ENCODE measurements around the gene MERTK. TPM values are rescaled to one million over a fixed set of nuclear protein-coding genes. Genes with fewer than 3 reads are reported as not detected.
"Not testable (repeated sequence)": the region's sequence is repeated elsewhere in the genome, so short reads cannot be mapped to it uniquely, and the experiment has no call there.

MERTK gene
- polyA plus RNA-seq, 1 experiment, result 0.07 TPM

GRCh38 chr2:111905990-111906735 lies 7.8 kb downstream of the MERTK start:
- no peak for TF ChIP-seq CTCF (IDR thresholded peaks at IDR 0.05; ENCODE audit: insufficient read depth, low read depth, low read length)
- no peaks in the 10 kb centered on the region for H3K36me3 ChIP-seq (ENCODE audit: control insufficient read depth, insufficient read depth, low read length)
- CTCF ChIA-PET, result interaction anchor here (1.4 kb wide), 1 partner anchor 19 kb away, joined by 4 read pairs; no protein-coding TSS in a partner anchor
- POLR2A ChIA-PET, result no interaction called here
- no peak overlapping the region for H3K4me3 ChIP-seq (ENCODE audit: low read depth, low read length)
- no peak for DNase-seq (ENCODE audit: low read depth)
- peaks cover 20% of the 10 kb centered on the region for H3K27me3 ChIP-seq (ENCODE audit: control insufficient read depth, insufficient read depth, low read length)

- ChIA-PET CTCF (interaction anchor here (1.0 kb wide), 1 partner anchor 30 kb away, joined by 3 read pairs; no protein-coding TSS in a partner anchor), POLR2A (no interaction called here)
- no peak for DNase-seq (ENCODE audit: low read depth)
- H3K36me3 ChIP-seq (ENCODE audit: control insufficient read depth, insufficient read depth, low read length), result no peaks in the 10 kb centered on the region
- no peak overlapping the region for H3K4me3 ChIP-seq (ENCODE audit: low read depth, low read length)
- no peak for TF ChIP-seq CTCF (IDR thresholded peaks at IDR 0.05; ENCODE audit: insufficient read depth, low read depth, low read length)
- peaks cover 17% of the 10 kb centered on the region for H3K27me3 ChIP-seq (ENCODE audit: control insufficient read depth, insufficient read depth, low read length)
Measured at GRCh38 chr2:111908578-111908977, 10.2 kb downstream of the MERTK start.

DNA sequence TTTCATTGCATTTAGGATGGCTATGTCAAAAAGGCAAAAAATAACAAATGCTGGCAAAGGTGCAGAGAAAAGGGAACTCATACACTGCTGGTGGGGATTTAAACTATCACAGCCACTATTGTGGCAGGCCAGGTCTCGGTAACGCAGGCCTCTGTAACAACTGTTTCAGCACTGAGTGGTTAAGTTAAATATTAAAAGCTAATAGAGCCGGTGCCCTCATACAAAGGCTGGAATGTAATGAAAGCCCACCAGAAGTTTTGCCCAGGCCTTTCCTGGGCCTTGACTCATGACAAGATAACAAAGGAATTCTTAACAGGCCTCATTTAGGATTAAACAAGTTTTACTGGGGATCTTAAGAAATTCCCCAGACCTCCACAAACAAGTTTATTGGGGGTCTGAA lies 10.7 kb downstream of the MERTK start:
- CTCF ChIA-PET, result interaction anchor here (1.0 kb wide), 1 partner anchor 30 kb away, joined by 3 read pairs; no protein-coding TSS in a partner anchor
- POLR2A ChIA-PET, result no interaction called here
- no peaks in the 10 kb centered on the region for H3K36me3 ChIP-seq (ENCODE audit: control insufficient read depth, insufficient read depth, low read length)
- H3K4me3 ChIP-seq (ENCODE audit: low read depth, low read length), result no peak overlapping the region
- peaks cover 16% of the 10 kb centered on the region for H3K27me3 ChIP-seq (ENCODE audit: control insufficient read depth, insufficient read depth, low read length)
- TF ChIP-seq CTCF (IDR thresholded peaks at IDR 0.05; ENCODE audit: insufficient read depth, low read depth, low read length), result no peak
- no peak for DNase-seq (ENCODE audit: low read depth)

DNA sequence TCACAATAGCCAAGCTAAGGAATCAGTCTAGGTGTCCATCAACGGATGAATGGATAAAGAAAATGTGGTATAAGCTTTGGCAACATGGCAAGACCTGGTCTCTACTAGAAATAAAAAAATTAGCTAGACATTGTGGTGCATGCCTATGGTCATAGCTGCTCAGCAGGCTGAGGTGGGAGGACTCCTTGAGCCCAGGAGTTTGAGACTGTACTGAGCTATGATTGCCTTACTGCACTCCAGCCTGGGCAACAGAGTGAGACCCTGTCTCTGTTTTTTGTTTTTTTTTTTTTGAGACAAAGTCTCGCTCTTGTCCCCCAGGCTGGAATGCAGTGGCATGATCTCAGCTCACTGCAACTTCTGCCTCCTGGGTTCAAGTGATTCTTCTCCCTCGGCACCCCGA lies 11.6 kb downstream of the MERTK start:
- CTCF ChIA-PET, result interaction anchor here (0.9 kb wide), 1 partner anchor 15 kb away, joined by 3 read pairs; no protein-coding TSS in a partner anchor
- peaks cover 12% of the 10 kb centered on the region for H3K27me3 ChIP-seq (ENCODE audit: control insufficient read depth, insufficient read depth, low read length)
- H3K4me3 ChIP-seq (ENCODE audit: low read depth, low read length); POLR2A ChIA-PET; H3K36me3 ChIP-seq (ENCODE audit: control insufficient read depth, insufficient read depth, low read length); DNase-seq (ENCODE audit: low read depth): not testable (repeated sequence)

DNA sequence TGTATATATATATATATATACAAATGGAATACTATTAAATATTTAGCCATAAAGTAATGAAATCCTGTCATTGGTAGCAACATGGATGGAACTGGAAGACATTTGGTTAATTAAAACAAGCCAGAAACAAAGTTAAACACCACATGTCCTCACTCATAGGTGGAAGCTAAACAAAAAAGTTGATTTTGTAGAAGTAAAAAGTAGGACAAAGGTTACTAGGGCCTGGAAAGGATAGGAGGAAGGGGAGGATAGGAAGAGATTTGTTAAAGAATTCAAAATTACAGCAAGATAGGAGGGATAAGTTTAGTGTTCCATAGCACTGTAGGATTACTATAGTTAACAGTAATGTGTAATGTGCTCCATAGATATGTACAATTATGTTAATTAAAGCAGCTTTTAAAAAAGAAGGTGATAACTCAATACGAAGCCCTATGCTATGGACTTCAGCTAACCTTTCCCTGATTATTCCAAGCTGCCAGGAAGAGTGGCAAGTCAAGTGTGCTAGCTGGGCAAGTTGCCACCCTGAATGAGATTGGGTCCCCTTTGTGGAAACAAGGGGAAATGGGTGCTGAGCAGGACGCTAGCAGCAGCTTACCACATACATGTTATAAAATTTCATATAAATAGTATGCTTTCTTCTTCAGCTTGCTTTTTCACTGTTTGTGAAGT lies 12.3 kb downstream of the MERTK start:
- DNase-seq (ENCODE audit: low read depth), result no peak
- ChIA-PET CTCF (interaction anchor here (0.9 kb wide), 1 partner anchor 14 kb away, joined by 3 read pairs; no protein-coding TSS in a partner anchor), POLR2A (no interaction called here)
- TF ChIP-seq CTCF (IDR thresholded peaks at IDR 0.05; ENCODE audit: insufficient read depth, low read depth, low read length), result no peak
- no peaks in the 10 kb centered on the region for H3K36me3 ChIP-seq (ENCODE audit: control insufficient read depth, insufficient read depth, low read length)
- H3K4me3 ChIP-seq (ENCODE audit: low read depth, low read length), result no peak overlapping the region
- peaks cover 11% of the 10 kb centered on the region for H3K27me3 ChIP-seq (ENCODE audit: control insufficient read depth, insufficient read depth, low read length)

DNA sequence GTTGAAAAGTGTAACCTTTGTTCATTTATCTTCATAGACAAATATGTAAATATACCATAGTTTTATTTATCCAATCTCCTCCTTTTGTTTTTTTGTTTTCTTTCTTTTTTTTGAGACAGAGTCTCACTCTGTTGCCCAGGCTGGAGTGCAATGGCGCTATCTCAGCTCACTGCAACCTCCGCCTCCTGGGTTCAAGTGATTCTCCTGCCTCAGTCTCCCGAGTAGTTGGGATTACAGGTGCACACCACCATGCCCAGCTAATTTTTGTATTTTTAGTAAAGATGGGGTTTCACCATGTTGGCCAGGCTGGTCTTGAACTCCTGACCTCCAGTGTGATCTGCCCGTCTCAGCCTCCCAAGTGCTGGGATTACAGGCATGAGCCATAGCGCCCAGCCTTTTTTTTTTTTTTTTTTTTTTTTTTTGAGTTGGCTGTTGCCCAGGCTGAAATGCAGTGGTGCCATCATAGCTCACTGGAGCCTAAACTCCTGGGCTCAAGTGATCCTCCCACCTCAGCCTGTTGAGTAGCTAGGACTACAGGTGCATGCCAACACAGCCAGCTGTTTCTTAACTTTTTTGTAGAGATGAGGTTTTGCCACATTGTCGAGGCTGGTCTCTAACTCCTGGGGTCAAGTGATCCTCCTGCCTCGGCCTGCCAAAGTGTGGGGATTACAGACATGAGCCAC lies 13.0 kb downstream of the MERTK start:
- H3K27me3 ChIP-seq (ENCODE audit: control insufficient read depth, insufficient read depth, low read length), result peaks cover 11% of the 10 kb centered on the region
- DNase-seq (ENCODE audit: low read depth); CTCF ChIA-PET; POLR2A ChIA-PET; H3K36me3 ChIP-seq (ENCODE audit: control insufficient read depth, insufficient read depth, low read length); H3K4me3 ChIP-seq (ENCODE audit: low read depth, low read length): not testable (repeated sequence)

All from BJ (cell line).